PFSK-1 (cell line): ENCODE results near the gene DISC1.

Source experiments
- FOXP2 ChIP-seq: optimal IDR thresholded peaks from 2 replicates; pipeline ENCODE3; 2011; ENCODE audit warnings: borderline replicate concordance, control low read depth, inconsistent platforms; ENCODE audit not compliant: insufficient read depth; ENCODE audit errors: extremely low read length, extremely low read depth
- POLR2AphosphoS5 ChIP-seq: IDR thresholded peaks from 2 replicates; pipeline ENCODE4 v1.6.1; 2012; ENCODE audit warnings: low read depth, mild to moderate bottlenecking, control low read depth, low read length, moderate library complexity
- SIN3A ChIP-seq: IDR thresholded peaks from 2 replicates; pipeline ENCODE4 v1.6.1; 2012; ENCODE audit warnings: mild to moderate bottlenecking, low read length, moderate library complexity, borderline replicate concordance; ENCODE audit not compliant: insufficient read depth
- TAF1 ChIP-seq: IDR thresholded peaks from 2 replicates; pipeline ENCODE4 v1.6.1; 2012; ENCODE audit warnings: low read length, control low read depth, borderline replicate concordance; ENCODE audit not compliant: insufficient read depth
- TF ChIP-seq, protein P1 (sequence below), 2 experiments: IDR thresholded peaks; 2 replicates each; pipeline versions ENCODE4 v1.6.1 to v1.8.0; 2011 to 2012; ENCODE audit warnings: low read depth in 2 of 2, low read length in 2 of 2, control low read depth in 1 of 2, inconsistent platforms in 1 of 2, mild to moderate bottlenecking in 1 of 2, moderate library complexity in 1 of 2; ENCODE audit not compliant: insufficient read depth in 1 of 2

Gene DISC1

DNA sequence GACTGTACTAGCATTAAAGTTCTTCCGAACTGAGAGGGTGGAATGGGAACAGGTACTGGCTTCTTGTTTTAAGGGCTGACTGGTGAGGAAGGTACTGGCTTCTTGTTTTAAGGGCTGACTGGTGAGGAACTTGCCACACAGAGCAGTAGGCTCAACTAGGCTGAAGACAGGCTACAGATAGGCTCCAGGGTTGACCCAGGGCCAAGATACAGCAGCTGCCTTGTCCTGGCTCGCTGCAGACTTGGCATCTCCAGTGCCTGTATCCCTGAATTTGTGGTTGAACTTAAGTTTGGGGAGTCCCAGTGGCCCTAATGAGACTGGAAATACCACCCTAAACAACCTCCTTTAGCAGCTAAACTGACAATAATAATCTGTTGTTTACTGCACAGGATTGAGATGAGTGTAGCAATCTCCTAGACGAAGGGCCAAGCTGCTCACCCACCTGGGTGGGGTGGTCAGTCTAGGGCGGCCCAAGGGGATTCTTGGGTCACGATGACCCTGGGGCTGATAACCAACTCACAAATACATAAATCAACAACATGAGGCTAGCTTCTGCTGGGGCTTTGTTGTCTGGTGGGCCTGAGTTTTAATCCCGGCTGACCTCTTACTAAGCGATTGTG lies 227.1 kb downstream of the DISC1 start:
- TF ChIP-seq FOXP2: no peak
- TF ChIP-seq, protein P1, sequence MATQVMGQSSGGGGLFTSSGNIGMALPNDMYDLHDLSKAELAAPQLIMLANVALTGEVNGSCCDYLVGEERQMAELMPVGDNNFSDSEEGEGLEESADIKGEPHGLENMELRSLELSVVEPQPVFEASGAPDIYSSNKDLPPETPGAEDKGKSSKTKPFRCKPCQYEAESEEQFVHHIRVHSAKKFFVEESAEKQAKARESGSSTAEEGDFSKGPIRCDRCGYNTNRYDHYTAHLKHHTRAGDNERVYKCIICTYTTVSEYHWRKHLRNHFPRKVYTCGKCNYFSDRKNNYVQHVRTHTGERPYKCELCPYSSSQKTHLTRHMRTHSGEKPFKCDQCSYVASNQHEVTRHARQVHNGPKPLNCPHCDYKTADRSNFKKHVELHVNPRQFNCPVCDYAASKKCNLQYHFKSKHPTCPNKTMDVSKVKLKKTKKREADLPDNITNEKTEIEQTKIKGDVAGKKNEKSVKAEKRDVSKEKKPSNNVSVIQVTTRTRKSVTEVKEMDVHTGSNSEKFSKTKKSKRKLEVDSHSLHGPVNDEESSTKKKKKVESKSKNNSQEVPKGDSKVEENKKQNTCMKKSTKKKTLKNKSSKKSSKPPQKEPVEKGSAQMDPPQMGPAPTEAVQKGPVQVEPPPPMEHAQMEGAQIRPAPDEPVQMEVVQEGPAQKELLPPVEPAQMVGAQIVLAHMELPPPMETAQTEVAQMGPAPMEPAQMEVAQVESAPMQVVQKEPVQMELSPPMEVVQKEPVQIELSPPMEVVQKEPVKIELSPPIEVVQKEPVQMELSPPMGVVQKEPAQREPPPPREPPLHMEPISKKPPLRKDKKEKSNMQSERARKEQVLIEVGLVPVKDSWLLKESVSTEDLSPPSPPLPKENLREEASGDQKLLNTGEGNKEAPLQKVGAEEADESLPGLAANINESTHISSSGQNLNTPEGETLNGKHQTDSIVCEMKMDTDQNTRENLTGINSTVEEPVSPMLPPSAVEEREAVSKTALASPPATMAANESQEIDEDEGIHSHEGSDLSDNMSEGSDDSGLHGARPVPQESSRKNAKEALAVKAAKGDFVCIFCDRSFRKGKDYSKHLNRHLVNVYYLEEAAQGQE (IDR thresholded peaks at IDR 0.05; ENCODE audit: insufficient read depth in 1 of 2, low read depth in 2 of 2, low read length in 2 of 2): no peak
- no peak for TF ChIP-seq SIN3A
- TF ChIP-seq POLR2AphosphoS5: no peak
- no peak for TF ChIP-seq TAF1

DNA sequence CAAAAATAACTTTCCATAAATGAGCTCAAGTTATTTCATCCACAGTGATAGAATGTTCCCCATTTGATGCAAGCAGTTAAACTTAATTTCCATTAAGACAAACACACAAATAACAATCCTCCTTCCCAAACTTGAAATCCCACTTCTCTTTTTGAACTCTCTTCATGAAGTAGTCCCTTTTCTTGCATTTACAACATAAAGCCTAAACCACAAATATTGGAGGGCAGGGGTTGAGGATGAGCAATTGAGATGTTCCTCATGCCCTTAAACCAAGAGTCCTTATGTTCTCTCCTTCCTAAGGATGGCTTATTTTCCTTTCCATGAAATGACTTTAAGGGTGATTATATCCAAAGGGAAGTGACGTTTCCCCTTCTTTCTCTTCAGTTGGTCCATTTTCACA lies 228.8 kb downstream of the DISC1 start:
- TF ChIP-seq, protein P1 (IDR thresholded peaks at IDR 0.05; ENCODE audit: insufficient read depth in 1 of 2, low read depth in 2 of 2, low read length in 2 of 2): no peak
- TF ChIP-seq FOXP2 (no peak), TAF1 (no peak), POLR2AphosphoS5 (no peak), SIN3A (no peak)

DNA sequence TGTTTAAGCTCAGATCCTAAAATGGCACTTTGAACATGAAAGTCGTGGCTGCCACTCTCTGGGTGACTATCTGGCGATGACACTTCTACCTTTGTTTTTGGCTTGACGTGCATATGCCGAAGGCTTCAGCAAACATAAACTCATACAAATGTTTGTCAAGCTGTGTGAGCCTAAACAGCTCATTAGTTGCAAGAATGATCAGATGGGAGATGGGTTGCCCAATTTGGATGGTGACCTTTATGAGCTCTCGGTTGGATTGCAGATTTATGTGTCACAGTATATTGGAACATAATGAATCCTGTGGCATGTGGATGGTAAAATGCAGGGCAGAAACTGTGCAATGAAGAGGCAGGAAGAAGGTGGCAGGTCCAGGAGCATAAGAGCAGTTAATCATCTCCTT lies 229.3 kb downstream of the DISC1 start:
- TF ChIP-seq FOXP2: no peak
- no peak for TF ChIP-seq POLR2AphosphoS5
- no peak for TF ChIP-seq SIN3A
- TF ChIP-seq TAF1: no peak
- TF ChIP-seq, protein P1 (IDR thresholded peaks at IDR 0.05; ENCODE audit: insufficient read depth in 1 of 2, low read depth in 2 of 2, low read length in 2 of 2): no peak

DNA sequence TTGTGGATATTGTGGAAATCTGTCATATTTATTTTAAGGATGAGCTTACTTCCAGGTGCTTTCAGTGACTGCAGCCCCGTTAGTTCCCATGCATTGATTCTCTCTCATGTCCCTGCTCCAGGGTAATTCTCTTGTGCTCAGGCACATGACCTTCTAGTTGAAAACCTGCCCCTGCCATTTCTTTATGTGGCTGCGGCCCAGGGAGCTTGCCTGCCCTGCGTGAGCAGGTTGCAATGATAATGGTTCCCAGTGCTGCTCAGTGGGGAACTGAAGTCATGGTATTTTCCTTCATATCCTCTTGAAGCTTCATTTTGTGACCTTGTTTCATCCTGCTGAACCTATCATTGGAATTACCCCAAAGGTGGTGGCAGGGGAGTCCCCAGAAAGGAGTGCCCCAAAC lies 229.8 kb downstream of the DISC1 start:
- TF ChIP-seq TAF1 (no peak), POLR2AphosphoS5 (no peak), SIN3A (no peak), FOXP2 (no peak)
- TF ChIP-seq, protein P1 (IDR thresholded peaks at IDR 0.05; ENCODE audit: insufficient read depth in 1 of 2, low read depth in 2 of 2, low read length in 2 of 2): no peak
